Activated T-helper 1 cell treated with anti-CD3 and anti-CD28 coated beads, Interleukin-2, amount 50 U/mL, for 16 hours (primary cell): Measurements from ENCODE around the gene FGF1.
A peak's percentile ranks its signal among the peaks of the same experiment; 100 is the strongest.

Experiments used
- DNase-seq, 2 donors: peaks; one replicate each; pipeline ENCODE4 v3.0.0-alpha.2; 2020; ENCODE audit warnings: low read depth in 1 of 2, low spot score in 1 of 2

FGF1 gene

DNA sequence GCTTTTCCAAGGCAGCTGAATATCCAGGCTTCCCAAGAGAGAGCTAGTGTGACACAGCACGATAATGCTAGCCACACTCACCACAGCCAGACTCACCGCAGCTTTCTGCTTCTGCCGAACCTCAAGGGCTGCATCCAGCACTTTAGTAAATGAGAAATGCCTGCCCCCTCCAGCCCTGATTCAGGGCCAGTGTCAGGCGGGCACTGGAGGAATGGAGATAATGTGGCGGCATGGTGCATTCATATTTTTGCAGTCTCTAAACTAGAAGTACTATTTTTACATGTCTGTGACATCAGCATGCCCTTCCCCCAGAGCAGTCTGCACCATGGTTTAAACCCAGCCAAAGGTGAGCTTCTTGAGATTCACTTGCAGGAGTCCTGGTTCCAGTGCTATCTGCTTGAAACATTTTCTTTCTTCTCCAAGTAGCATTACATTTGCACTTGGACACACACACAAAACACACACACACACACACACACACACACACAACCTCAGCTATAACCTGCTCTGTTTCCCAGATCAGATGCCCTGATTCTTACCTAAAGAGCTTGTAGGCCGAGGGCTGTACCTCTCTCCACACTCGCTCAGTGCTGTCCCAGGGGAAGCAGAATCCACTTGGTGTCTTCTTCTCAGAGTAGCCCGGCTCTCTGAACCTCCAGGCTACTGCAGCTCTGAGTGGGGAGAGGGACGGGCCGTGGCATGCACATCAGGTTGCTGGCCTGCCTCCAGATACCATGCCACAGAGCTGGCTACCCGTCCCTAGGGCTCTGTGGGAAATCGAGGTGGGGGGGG, at the start of gene FGF1:
Gene FGF1 (minus strand): TSS at position 673 of the 792 bp plus-strand sequence. CDS start 71,963 bp downstream, outside the sequence.
- no peak for DNase-seq

GRCh38 chr5:142727735-142728047, 41.8 kb upstream of the FGF1 start:
- DNase-seq = no peak

GRCh38 chr5:142726188-142726731, 40.4 kb upstream of the FGF1 start:
- DNase-seq = no peak

DNA sequence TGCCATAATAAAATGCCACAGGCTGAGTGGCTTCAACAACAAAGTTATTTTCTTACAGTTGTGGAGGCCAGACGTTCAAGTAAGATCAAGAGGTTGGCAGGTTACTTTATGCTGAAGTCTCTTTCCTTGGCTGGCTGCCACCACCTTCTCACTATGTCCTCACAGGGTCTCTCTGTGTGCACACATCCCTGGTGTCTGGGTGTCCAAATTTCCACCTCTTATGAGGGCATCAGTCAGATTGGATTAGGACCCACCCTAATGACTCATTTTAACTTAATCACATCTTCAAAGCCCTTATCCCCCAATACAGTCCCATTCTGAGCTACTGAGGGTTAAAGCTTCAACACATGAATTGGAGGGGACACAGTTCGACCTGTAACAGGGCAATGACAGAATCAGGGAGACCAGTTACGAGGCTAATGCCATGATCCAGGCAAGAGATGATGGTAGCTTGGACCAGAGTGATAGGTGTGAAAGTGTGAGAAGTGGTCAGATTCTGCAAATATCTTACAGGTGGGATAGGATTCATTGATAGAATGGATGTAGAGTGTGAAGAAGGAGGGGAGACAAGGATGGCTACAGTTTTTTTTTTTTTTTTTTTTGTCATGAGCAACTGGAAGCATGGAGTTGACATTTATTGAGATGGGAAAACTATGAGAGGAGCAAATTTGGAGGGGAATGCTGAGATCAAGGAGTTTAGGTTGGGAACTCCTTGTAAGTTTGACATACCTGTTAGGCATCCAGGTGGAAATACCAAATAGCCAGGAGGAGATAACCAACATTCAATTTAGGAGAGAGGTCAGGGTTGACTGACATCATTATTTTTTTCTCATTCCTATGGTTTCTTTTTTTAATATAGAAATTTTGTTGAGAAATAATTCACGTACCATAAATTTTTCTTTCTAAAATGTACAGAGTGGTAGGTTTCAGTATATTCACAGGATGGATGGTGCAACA, 39.6 kb upstream of the FGF1 start:
- DNase-seq = no peak

GRCh38 chr5:142724821-142725220, 38.9 kb upstream of the FGF1 start:
- no peak for DNase-seq

- no peak for DNase-seq
Observed at GRCh38 chr5:142722896-142723295, 37.0 kb upstream of the FGF1 start.

DNA sequence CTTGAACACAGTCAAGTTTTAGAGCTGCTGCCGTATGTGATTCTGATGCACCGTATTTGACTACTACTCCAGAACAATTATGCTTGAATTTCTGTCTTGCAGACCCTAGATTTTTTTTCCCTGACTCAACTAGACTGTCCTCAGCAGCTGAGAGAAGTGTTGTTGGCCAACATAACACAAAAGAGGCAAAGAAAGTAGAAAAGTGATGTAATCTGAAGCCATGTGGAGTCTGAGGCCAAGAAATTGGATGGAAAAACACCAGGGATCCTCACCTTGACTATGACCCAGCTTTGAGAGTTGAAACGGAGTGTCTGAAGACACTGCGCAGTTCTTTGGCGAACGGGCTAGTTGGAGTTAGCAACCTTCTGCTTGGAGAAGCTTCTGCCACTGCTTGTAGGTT, 36.3 kb upstream of the FGF1 start:
- DNase-seq = no peak

GRCh38 chr5:142720641-142721271, 34.9 kb upstream of the FGF1 start:
- no peak for DNase-seq

GRCh38 chr5:142719836-142720370, 34.0 kb upstream of the FGF1 start:
- no peak for DNase-seq

GRCh38 chr5:142717582-142718215, 31.8 kb upstream of the FGF1 start:
- DNase-seq = no peak

DNA sequence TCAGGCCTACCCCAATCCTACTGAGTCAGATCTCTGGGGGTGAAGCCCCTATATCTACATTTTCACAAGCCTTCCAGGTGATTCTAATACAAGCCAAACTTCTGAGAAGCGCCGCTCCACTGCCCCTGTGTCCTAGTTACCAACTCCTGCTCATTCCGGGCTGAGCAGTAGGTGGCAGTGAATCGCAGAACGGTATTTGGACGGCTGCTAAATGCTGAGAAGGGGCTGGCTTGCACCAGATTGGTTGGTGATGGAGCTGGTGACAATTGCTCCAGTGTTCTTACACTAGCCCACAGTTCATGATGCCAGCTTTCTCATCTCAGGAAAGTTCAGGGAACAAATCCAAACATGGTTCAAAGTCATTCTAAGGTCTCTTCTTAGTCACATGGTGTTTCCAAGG, 31.1 kb upstream of the FGF1 start:
- no peak for DNase-seq

GRCh38 chr5:142715291-142715690, 29.4 kb upstream of the FGF1 start:
- DNase-seq = no peak

- peak; percentile 71 to 75 for DNase-seq
Observed at GRCh38 chr5:142713121-142713706, 27.3 kb upstream of the FGF1 start.

DNA sequence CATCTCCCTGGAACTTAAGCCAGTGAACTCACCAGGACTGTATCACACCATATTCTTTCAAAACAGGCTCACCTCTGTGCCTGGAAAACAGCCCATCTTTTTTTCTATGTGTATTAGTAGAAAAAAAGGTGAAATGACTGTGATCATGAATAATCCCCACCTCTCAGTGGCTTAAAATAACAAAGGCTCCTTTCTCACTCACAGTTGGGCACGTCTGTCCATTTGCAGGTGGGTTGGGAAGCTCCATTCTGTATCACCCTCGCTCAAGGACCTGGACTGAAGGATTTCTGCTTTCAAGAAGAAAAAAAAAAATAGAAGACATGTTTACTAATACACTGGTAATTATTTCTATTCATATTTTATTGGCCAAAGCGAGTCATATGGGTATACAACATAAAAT, 17.3 kb upstream of the FGF1 start:
- DNase-seq = no peak

GRCh38 chr5:142701673-142702311, 15.9 kb upstream of the FGF1 start:
- DNase-seq = no peak

- no peak for DNase-seq
Observed at GRCh38 chr5:142700566-142700965, 14.7 kb upstream of the FGF1 start.

GRCh38 chr5:142699184-142699720, 13.4 kb upstream of the FGF1 start:
- DNase-seq = peak; percentile 57 to 60

DNA sequence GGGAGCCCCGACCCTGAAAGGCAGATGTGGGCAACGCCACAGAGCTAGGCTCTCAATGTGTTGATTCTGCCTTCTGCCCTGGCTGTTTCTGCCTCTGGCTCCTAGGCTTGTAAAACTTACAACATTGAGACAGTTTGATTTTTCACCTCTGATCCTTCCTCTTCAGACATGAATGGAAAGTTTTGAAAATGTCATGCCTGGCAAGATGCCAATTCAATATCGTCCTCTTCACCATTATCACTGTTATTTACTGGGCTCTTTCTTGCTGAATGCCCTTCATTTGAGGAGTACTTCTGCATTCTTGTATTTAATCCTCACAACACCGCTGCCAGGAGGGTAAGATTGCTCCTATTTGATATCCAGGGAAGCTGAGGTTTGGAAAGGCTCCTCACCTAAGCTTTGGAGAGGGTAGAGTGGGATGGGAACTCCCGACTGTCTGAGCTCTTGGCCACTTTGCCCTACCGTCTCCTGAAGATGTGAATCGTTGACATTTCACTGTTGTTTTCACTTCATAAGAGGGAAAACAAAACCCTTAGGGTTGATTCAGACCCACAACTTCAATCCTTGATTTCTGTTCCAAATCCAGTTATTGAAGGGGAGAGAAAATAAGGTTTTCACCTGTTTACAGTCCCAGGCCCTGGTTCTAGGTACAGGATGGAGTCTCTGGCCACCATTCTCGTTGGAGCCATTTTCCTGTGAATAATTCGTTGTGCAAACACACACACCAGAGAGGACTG, 12.7 kb upstream of the FGF1 start:
- no peak for DNase-seq
